ENCODE results near the gene CDH6. TPM values are rescaled to one million over a fixed set of nuclear protein-coding genes. Genes with fewer than 3 reads are reported as not detected.

The CDH6 gene
- total RNA-seq, 1 experiment from 2014 or later: 0.12 TPM

- ChIA-PET RAD21 (ENCODE audit: low non-redundant PET in 1 of 2, low total read pairs in 2 of 2, uncharacterized antibody in 2 of 2, unreplicated experiment in 2 of 2) (no interaction called here), POLR2A (no interaction called here), CTCF (no interaction called here)
- Histone ChIP-seq H3K4me3 (replicated peaks in 1 of 2; ENCODE audit: low read depth in 1 of 2, low read length in 2 of 2) (no peak overlapping the region), H3K79me2 (ENCODE audit: insufficient read depth, low read length) (no peaks in the 10 kb centered on the region), H3K4me2 (ENCODE audit: low read length) (no peak overlapping the region), H4K20me1 (ENCODE audit: insufficient read depth) (no peaks in the 10 kb centered on the region), H2AFZ (ENCODE audit: low read depth, low read length, poor library complexity, severe bottlenecking) (no peak overlapping the region), H3K36me3 (ENCODE audit: control insufficient read depth in 1 of 2, insufficient read depth in 2 of 2, low read length in 2 of 2) (no peaks in the 10 kb centered on the region), H3K27me3 (ENCODE audit: insufficient read depth, low read length) (no peaks in the 10 kb centered on the region; the same call in 1 of the 2 replicates), H3K9me3 (ENCODE audit: control insufficient read depth in 1 of 2, insufficient read depth in 1 of 2, low read depth in 1 of 2, low read length in 2 of 2) (no peaks in the 10 kb centered on the region), H3K4me1 (ENCODE audit: control insufficient read depth in 1 of 2, insufficient read depth in 2 of 2, low read length in 2 of 2) (no peaks in the 10 kb centered on the region), H3K9ac (ENCODE audit: low read length) (no peak overlapping the region), H3K27ac (ENCODE audit: low read depth, low read length) (no peak overlapping the region), H3K9me2 (ENCODE audit: insufficient read depth) (no peaks in the 10 kb centered on the region)
- intact Hi-C loops (cut with micrococcal nuclease): no loop called here
- no peak for TF ChIP-seq ZNF274 (IDR thresholded peaks at IDR 0.05; ENCODE audit: low read depth, low read length)
- no peak for TF ChIP-seq SP1 (IDR thresholded peaks at IDR 0.05; ENCODE audit: low read depth)
- TF ChIP-seq, protein P1, sequence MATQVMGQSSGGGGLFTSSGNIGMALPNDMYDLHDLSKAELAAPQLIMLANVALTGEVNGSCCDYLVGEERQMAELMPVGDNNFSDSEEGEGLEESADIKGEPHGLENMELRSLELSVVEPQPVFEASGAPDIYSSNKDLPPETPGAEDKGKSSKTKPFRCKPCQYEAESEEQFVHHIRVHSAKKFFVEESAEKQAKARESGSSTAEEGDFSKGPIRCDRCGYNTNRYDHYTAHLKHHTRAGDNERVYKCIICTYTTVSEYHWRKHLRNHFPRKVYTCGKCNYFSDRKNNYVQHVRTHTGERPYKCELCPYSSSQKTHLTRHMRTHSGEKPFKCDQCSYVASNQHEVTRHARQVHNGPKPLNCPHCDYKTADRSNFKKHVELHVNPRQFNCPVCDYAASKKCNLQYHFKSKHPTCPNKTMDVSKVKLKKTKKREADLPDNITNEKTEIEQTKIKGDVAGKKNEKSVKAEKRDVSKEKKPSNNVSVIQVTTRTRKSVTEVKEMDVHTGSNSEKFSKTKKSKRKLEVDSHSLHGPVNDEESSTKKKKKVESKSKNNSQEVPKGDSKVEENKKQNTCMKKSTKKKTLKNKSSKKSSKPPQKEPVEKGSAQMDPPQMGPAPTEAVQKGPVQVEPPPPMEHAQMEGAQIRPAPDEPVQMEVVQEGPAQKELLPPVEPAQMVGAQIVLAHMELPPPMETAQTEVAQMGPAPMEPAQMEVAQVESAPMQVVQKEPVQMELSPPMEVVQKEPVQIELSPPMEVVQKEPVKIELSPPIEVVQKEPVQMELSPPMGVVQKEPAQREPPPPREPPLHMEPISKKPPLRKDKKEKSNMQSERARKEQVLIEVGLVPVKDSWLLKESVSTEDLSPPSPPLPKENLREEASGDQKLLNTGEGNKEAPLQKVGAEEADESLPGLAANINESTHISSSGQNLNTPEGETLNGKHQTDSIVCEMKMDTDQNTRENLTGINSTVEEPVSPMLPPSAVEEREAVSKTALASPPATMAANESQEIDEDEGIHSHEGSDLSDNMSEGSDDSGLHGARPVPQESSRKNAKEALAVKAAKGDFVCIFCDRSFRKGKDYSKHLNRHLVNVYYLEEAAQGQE (IDR thresholded peaks at IDR 0.05; ENCODE audit: low read depth): no peak
- no peak for TF ChIP-seq FOSL1 (IDR thresholded peaks at IDR 0.05; ENCODE audit: low read depth)
- TF ChIP-seq POLR2A (IDR thresholded peaks at IDR 0.05; ENCODE audit: borderline replicate concordance, extremely low read depth, insufficient read depth, insufficient read length): no peak
- no peak for TF ChIP-seq ATF3 (IDR thresholded peaks at IDR 0.05)
- TF ChIP-seq CBX3 (IDR thresholded peaks at IDR 0.05; ENCODE audit: low read depth): no peak
- TF ChIP-seq CEBPB (IDR thresholded peaks at IDR 0.05; ENCODE audit: low read depth): no peak
- no peak for TF ChIP-seq EGR1 (IDR thresholded peaks at IDR 0.05; ENCODE audit: low read depth)
- TF ChIP-seq JUND (IDR thresholded peaks at IDR 0.05): no peak
- no peak for TF ChIP-seq ZFX (IDR thresholded peaks at IDR 0.05)
- TF ChIP-seq MAX (IDR thresholded peaks at IDR 0.05): no peak
- TF ChIP-seq TCF7L2 (IDR thresholded peaks at IDR 0.05; ENCODE audit: borderline replicate concordance, extremely low read depth, insufficient read depth, insufficient read length): no peak
- TF ChIP-seq, protein P2, sequence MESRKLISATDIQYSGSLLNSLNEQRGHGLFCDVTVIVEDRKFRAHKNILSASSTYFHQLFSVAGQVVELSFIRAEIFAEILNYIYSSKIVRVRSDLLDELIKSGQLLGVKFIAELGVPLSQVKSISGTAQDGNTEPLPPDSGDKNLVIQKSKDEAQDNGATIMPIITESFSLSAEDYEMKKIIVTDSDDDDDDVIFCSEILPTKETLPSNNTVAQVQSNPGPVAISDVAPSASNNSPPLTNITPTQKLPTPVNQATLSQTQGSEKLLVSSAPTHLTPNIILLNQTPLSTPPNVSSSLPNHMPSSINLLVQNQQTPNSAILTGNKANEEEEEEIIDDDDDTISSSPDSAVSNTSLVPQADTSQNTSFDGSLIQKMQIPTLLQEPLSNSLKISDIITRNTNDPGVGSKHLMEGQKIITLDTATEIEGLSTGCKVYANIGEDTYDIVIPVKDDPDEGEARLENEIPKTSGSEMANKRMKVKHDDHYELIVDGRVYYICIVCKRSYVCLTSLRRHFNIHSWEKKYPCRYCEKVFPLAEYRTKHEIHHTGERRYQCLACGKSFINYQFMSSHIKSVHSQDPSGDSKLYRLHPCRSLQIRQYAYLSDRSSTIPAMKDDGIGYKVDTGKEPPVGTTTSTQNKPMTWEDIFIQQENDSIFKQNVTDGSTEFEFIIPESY (IDR thresholded peaks at IDR 0.05; ENCODE audit: extremely low read depth, insufficient replicate concordance, low read length): no peak
- TF ChIP-seq CTCF (IDR thresholded peaks at IDR 0.05 in 2 of 3, conservative IDR thresholded peaks at IDR 0.05 in 1 of 3; ENCODE audit: borderline replicate concordance in 1 of 3, insufficient read depth in 1 of 3, low read depth in 2 of 3, low read length in 2 of 3): no peak
- no peak for TF ChIP-seq YY1 (IDR thresholded peaks at IDR 0.05; ENCODE audit: extremely low read depth, insufficient replicate concordance, low read depth, low read length)
- no peak for TF ChIP-seq POLR2AphosphoS5 (IDR thresholded peaks at IDR 0.05; ENCODE audit: low read depth, low read length)
- TF ChIP-seq EZH2 (IDR thresholded peaks at IDR 0.05): no peak
- no peak for TF ChIP-seq SRF (IDR thresholded peaks at IDR 0.05; ENCODE audit: low read depth)
- TF ChIP-seq SIN3A (IDR thresholded peaks at IDR 0.05; ENCODE audit: low read depth): no peak
- ATAC-seq (no peak), DNase-seq (ENCODE audit: low read depth, low spot score) (no peak)
- BruUV-seq (replicated peaks): no TSS peak
These were observed 75.2 kb downstream of the CDH6 start for GRCh38 chr5:31268686-31269085.
